Fibroblast of skin of abdomen (primary cell): Measurements from ENCODE around the gene NGF.

Experiments used
- DNase-seq: peaks from one replicate; pipeline ENCODE4 v3.0.0-alpha.2; 2013

Gene NGF

GRCh38 chr1:115308969-115309368, 29.1 kb downstream of the NGF start:
- DNase-seq, result no peak

- no peak for DNase-seq
These were observed 30.4 kb downstream of the NGF start for GRCh38 chr1:115307661-115308060.

GRCh38 chr1:115306146-115306545, 31.9 kb downstream of the NGF start:
- no peak for DNase-seq

GRCh38 chr1:115303364-115303763, 34.7 kb downstream of the NGF start:
- DNase-seq, result no peak

- DNase-seq, result peak; percentile 94
These were observed 35.6 kb downstream of the NGF start for GRCh38 chr1:115302390-115302961.

GRCh38 chr1:115301438-115302020, 36.5 kb downstream of the NGF start:
- no peak for DNase-seq

GRCh38 chr1:115300087-115300876, 37.8 kb downstream of the NGF start:
- DNase-seq, result peak; percentile 82

- no peak for DNase-seq
These were observed 38.8 kb downstream of the NGF start for GRCh38 chr1:115299266-115299665.

GRCh38 chr1:115296981-115297380, 41.1 kb downstream of the NGF start:
- DNase-seq, result peak; percentile 64

- peak; percentile 59 for DNase-seq
These were observed 41.9 kb downstream of the NGF start for GRCh38 chr1:115295904-115296696.

- no peak for DNase-seq
These were observed 44.1 kb downstream of the NGF start for GRCh38 chr1:115293899-115294298.

GRCh38 chr1:115293006-115293405, 45.0 kb downstream of the NGF start:
- DNase-seq, result no peak

GRCh38 chr1:115291741-115292140, 46.3 kb downstream of the NGF start:
- DNase-seq, result no peak

- no peak for DNase-seq
These were observed 48.1 kb downstream of the NGF start for GRCh38 chr1:115289940-115290339.

GRCh38 chr1:115288591-115289198, 49.4 kb downstream of the NGF start:
- DNase-seq, result no peak

GRCh38 chr1:115286431-115287205, 51.4 kb downstream of the NGF start:
- no peak for DNase-seq

- no peak for DNase-seq
These were observed 53.8 kb downstream of the NGF start for GRCh38 chr1:115284209-115284608.

- DNase-seq, result no peak
These were observed 54.3 kb downstream of the NGF start for GRCh38 chr1:115283681-115284146.

GRCh38 chr1:115283249-115283648, 54.8 kb downstream of the NGF start:
- no peak for DNase-seq

GRCh38 chr1:115282807-115283208, 55.2 kb downstream of the NGF start:
- DNase-seq, result no peak

GRCh38 chr1:115281143-115281542, 56.9 kb downstream of the NGF start:
- no peak for DNase-seq

- peak; percentile 97 for DNase-seq
These were observed 58.0 kb downstream of the NGF start for GRCh38 chr1:115280064-115280463.
